ENCODE results near the gene SQSTM1. TPM values are rescaled to one million over a fixed set of nuclear protein-coding genes. Genes with fewer than 3 reads are reported as not detected.

SQSTM1 gene
- 296 and 317 TPM in 2 replicates for total RNA-seq

GRCh38 chr5:179820483-179821297, at the start of gene SQSTM1:
TSS of gene SQSTM1 (plus strand) at chr5:179820905. CDS start at chr5:179820937, 32 bp downstream.

DNA sequence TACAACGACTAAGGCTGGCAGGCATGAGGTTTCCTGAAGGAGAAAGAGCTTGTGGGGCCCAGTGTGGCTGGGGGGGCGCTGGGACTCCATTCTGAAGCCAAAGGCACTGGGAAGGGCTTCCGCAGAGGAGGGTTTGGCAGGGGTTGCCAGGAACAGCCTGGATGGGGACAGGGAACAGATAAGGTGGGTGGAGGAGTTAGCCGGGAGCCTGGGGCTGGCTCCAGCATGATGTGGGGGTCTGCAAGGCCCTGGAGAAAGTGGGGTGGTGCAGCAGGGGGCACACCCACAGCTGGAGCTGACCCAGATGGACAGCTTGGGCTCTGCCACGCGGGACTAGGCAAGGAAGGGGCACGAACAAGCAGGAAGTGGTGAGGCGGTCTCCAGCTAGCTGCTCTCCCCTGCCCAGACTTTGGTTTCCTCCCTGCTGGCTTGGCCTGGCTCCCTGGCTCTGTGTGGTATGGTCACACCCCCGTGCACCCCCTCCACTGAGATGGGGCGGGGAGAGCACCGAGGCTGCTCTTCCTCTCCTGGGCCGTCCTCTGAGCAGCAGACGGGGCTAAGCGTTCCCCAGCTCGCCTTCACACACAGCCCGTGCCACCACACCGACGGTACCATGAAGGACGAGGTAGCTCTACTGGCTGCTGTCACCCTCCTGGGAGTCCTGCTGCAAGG, 27.1 kb upstream of the SQSTM1 start, which contains the start of gene LTC4S:
Gene LTC4S (plus strand): TSS at position 519 of the 672 bp plus-strand sequence. CDS start 95 bp downstream, at position 614.

DNA sequence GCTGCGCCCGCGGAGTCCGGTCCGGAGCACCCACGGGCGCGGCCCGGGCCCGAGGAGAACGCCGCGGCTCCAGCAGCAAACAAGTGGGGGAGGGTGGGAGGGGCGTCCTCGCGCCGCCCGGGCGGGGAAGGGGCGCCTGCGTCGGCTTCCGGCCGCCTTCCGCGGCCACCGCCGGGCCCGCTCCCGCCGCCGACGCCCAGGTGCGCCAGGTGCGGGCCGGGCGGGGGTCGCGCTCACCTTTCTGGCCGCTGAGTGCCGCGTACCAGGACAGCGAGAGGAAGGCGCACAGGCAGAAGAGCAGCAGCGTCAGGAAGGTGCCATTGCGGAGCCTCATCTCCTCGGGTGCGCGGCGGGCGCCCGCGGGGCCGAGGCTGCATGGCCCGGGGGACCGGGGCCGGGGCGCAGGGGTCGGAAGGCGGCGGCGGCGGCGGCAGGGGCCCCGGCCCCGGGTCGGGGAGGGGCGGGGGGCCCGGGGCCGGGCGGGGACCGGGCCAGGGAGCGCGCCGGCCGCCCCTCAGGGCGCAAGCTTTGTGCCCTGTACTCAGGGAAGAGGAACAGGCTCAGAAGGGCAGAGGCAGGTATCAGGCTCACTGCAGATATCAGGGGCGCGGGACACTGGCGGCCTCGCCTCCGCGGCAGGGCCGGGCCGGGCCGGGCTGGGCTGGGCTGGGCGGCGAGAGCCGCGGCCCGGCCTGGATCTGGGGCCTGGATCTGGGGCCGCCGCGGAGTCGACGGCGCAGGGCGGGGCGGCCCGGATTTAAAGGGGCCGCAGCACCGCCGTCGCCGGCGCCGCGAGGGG, 14.3 kb upstream of the SQSTM1 start, which contains the start of gene MGAT4B:
Gene MGAT4B (minus strand): TSS at position 617 of the 799 bp plus-strand sequence. CDS start 283 bp downstream, at position 334.

GRCh38 chr5:179858586-179859427, 38.1 kb downstream of the SQSTM1 start, which contains the start of gene MRNIP:
TSS of gene MRNIP (minus strand) at chr5:179858817. CDS start at chr5:179858796, 21 bp downstream.

Small RNA genes lying within 50 kb of the gene (small RNA-seq; reads per million reads assigned to genes)
- gene MIR1229 (0.56 reads per million), gene RF00019 (not detected)

Other genes starting within 250 kb of the SQSTM1 start
- gene HNRNPH1, start 197.2 kb upstream of the SQSTM1 start, total RNA-seq = 912 and 1,073 TPM in 2 replicates
- gene CBY3, start 139.9 kb upstream of the SQSTM1 start, total RNA-seq = not detected in 2 replicates
- 932 and 988 TPM in 2 replicates for gene CANX, start 121.9 kb upstream of the SQSTM1 start, total RNA-seq
- 13.2 and 18.0 TPM in 2 replicates for gene MAML1, start 88.1 kb upstream of the SQSTM1 start, total RNA-seq
- gene LTC4S, start 26.9 kb upstream of the SQSTM1 start, total RNA-seq = 0.40 and 0.43 TPM in 2 replicates
- gene MGAT4B, start 14.0 kb upstream of the SQSTM1 start, total RNA-seq = 144 TPM in 2 replicates
- 10.4 and 15.3 TPM in 2 replicates for gene MRNIP, start 37.9 kb downstream of the SQSTM1 start, total RNA-seq
- 71.8 and 75.2 TPM in 2 replicates for gene TBC1D9B, start 87.0 kb downstream of the SQSTM1 start, total RNA-seq

Data from thoracic aorta endothelial cell (primary cell).